SKM-1 treated with dmso at 0.1 percent for 144 hours (cell line): ENCODE measurements around the gene CELF4.

Experiments
- DNase-seq: peaks from one replicate; lab custom pipeline; 2025; ENCODE audit not compliant: unreplicated experiment; lab: John Stamatoyannopoulos, UW

CELF4 gene

DNA sequence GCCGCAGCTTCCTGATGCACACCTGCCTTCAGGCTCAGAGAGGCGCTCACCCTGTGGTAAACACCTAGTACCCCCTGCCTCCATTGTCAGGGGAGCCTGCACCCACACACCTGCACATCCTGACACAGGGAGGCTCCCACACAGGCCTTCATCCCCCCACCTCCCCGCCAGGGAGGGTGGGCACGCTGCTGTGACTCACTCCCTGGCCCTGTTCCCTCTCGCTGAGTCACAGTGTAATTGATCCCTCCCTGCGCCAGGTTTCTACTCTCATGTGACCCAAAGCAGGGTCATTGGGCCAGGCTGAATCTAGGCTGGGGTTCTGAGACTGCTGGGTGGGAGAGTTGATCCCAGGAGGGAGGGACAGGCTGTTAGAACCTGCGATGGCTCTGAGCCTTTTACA is 8.5 kb upstream of the CELF4 start:
- DNase-seq = no peak

DNA sequence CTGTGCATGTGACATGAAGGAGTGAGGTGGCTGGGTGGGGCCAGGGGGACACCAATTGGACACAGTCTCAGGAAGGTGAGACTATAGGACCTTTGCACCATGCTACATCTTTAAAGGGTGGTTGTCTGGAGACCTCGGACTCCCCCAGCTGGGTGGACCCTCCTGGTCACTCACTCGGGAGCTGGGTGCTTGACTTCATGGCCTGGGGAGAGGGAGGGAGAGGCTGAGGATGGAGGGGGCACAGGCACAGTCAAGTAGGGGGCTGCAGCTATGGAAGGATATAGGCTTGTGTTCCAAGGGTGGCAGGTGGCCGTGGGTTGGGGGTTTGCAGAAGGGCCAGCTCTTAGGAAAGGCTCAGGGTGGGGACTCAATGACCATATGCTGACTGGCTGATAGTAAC is 7.1 kb upstream of the CELF4 start:
- no peak for DNase-seq

DNA sequence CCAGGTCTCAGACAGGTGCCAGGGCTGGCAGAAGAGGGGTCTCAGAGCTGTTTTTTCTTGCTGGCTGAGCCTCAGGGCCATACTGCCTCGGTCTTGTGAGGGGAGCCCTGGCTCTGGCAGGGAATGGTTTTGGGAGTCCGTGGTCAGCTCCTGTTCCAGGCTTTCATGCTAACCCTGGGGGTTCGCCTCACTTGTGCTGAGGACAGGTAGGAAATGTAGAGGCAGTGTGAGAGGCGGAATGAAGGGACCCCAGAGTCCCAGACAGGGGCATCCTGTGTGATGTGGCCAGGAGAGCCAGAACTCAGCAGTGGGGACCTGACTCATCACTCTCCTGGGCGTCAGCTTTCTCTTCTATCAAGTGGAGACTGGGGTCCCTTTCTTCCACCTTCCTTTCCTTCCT is 5.7 kb upstream of the CELF4 start:
- no peak for DNase-seq

DNA sequence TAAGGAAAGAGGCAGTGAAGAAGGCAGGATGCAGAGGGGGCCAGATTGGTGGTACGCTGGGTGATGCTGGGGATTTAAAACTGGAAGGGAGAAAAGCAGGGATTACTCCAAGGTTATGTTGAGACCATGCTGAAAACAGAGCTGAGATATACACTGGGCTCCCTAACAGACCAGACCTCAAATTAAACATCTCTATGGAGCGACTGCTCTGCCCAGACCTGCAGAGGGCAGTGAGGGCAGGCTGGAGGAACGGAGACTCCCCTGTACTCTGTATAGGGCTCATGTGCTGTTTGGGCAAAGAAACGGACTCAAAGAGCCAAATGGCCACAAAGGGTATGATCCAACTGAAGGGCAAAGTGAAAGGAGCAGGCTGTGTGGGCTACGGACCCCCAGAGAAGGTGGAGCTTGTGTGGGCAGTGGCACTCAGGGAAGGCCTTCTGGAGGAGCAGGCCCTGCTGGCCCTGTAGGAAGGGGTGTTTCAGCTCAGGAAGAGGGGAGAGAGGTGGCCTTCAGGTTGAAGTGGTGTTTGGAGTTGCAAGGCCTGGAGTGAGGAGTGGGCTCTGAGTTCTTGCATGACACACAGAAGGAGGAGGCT is 4.8 kb upstream of the CELF4 start:
- no peak for DNase-seq

DNA sequence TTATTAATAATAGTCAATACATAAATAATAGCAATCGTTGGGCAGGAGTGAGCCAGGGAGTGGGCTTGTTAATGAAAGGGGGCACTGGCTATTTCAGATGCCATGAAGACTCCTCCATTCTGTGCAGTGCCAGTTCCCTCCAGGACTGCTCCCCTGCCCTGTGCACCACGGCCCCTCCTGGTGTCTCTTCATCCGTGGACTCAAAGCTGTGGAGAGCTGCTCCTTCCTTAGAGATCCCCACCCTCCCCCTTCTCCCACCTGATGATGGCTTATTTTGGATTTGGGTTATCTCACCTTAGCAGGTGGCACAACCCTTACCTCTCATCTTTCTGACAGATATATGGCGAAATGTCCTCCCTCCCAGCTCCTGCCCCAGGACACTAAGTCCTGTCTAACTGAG is 3.1 kb upstream of the CELF4 start:
- DNase-seq = no peak

DNA sequence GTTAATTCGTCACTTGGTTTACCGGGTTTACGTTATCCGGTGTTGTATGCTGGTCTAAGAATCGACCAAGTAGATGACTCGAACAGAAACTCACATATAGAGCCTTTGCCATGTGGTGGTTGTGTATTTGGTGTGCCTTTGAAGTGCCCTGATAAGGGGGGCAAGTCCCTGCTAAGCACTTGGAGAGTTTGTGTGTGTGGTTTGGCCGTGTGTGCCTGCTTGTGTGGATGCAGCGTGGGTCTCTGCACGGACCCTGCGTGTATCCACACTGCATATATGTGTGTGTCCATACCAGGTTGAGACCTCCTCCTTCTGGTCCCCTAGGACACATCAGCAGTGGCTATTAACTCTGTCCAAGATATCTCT is 2.4 kb upstream of the CELF4 start:
- no peak for DNase-seq

DNA sequence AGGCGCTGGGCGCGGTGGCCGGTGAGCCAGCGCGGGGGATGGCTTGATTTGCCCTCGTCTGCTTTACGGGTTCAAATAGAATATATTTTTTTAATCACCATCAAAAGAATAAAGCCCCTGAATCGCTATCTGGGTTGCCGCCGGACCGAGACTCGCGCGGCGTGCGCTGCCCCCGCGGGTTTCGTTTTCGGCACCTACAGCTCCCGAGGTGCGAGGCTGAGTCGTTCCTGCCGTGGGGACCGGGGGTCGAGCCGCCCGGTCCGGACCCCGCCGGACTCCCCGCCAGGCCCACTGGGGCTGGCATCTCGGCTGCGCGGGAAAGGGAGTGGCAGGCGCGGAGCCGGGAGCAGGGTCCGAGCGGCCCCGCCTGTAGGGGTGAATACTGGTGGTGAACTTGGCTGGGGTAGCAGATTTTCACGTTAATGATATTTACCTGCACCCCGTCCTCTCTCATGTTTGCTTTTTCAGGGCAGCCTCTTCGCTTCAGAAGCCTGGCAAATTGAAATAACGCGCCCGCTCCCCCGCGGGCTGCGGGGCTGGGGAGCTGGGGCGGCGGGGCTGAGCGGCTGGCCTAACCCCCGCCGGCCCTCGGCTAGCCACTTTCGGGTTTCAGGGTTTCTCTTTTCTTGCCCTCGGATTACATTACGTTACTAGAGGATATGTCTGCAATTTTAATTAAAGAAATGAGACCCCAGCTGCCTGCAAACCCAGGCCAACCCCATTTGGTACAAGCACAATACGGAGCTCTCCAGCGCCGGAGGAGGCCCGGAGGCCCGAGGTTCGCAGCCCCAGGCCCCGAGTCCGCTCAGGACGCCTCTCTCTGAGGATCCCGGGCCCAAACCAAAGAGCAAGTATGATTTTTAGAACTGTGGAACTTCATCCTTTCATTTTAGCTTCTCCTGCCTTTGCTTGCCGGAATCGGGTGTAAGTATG is 1.7 kb upstream of the CELF4 start:
- DNase-seq = no peak

DNA sequence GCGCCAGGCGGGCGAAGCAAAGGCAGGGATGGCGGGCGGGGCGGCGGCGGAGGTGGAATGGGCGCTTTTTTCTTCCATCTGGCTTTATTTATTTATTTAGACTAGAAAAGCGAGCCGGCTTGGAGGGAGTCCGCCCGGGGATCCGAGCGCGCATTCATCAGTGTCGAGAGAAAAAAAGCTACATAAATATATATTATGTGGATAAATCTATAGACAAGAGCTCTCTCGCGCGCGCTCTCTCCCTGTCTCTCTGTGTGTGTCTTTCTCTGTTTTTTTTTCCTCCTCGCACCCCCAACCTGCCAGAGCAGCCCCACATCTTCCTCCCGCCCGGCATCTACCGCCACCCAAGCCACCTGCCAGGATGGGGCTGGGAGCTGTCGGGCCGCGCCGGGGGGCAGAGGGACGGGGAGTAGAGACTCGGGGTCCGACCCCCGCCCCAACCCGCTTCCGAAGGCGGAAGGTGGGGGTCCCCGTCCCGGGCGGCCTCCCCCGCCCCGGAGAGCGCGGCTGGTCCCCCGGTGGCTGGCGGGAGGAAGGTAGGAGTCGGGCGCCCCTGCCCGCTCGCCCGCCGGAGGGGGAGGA is 972 bp upstream of the CELF4 start:
- DNase-seq = no peak

DNA sequence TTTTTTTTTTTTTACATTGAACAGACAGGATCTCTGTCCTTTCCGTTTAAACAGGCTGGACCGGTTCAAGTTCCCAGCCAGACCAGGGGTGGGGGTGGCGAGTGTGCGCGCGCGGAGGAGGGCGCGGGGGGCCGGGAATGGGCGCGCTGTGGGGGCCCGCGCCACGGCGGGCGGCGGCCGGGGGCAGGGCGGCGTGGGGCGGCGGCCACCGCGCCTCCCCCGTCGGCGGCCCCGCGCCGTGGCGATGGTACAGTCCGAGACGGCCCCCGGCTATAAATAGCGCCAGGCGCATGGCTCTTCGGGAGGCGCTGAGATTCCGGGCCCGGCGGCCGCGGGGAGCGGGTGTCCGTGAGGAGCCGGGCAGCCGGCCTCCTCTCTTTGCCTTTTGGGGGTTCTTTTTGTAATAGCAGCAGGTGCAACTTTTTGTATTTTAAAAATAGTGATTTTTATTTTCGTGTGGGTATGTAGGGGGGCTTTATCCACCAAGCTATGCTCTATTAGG is 430 bp upstream of the CELF4 start:
- no peak for DNase-seq

DNA sequence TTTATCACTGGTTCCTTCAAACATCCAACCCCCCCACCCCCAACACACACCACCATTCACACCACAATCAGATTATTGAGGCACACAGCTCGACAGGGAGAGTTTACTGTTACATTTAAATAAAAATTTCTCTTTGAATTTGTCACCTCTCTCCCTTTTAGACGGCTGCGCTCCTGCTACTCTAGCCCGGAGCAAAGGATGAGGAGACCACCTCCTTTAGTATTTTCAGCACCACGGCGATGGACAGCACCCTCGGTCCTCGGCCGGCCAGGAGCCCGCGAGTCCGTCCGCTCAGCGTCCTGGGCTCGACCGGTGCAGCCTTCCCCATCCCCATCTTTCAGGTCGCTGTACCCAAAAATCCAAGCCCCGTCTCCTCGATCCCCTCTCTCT is 892 bp downstream of the CELF4 start:
- no peak for DNase-seq

DNA sequence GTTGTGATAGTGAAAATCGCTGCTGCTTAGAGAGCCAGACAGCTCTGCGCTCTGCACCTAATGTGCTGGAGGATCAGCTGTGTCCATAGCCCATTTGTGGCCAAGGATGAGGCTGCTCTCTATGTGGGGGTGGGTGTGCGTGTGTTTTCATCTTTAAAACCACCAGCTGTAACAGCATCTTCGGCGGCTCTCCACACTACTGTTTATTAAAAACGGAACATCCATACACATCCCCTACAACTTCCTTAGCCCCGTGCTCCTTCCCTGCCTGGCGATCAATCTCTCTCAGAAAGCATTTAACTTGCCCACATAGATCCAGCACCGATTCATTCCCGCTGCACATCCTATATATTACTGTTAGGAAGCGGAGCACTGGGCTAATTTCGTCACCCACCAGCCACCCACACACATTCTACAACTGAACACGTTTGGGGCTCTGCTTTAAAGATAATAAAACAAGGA is 1.6 kb downstream of the CELF4 start:
- DNase-seq = no peak

DNA sequence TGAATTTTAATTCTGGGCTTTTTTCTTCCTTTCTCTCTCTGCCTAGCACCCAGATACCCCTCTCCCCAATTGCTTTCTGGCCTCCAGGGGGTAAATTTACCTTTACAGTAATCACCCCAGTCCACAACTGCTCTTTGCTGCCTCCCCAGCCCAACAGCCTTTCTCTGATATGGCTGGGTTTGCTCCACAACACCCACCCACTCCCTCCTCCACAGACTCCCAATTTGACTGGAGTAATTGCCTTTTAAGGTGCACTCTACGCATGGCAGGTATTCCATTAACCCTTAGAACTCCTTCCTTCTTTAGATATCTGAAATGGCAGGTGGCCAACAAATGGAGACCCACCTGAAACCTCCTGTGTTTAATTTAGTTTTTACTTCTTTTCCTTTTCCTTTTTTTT is 3.6 kb downstream of the CELF4 start:
- no peak for DNase-seq

DNA sequence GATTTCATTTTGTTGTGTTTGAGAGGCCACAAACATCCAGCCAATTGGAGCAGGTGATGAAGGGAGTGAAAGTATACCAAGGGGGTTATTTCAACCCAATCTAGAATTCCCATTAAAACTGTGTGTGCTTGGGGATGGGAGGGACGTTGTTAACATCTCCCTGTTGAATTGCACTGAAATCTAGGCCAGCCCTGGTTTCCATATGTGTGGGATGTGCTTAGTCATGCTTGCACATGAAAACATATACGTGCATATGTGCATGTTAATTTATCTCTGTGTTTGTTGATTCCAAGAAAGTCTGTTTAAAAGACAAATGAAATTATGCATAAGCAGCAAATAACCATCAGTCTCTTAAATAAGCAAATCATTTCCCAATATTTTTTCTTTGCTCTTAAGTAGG is 5.6 kb downstream of the CELF4 start:
- DNase-seq = no peak

DNA sequence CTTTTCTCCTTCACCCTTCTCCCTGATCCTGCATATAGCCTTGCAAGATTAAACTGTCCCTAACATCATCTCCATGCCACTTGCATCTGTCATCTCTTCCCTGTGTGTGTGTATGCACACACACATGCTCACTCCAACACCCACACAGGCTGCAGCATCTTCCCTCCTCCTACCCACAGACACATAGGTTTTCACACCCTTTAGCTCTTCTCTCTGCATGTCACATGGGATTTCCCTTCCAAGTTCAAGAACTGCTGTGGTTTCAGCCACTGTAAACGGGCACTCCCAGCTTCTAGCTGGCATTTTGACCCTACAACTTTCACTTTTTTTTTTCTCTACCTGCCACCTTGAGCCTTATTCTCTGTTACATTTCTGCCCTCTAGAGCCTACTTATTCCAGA is 6.4 kb downstream of the CELF4 start:
- DNase-seq = no peak

DNA sequence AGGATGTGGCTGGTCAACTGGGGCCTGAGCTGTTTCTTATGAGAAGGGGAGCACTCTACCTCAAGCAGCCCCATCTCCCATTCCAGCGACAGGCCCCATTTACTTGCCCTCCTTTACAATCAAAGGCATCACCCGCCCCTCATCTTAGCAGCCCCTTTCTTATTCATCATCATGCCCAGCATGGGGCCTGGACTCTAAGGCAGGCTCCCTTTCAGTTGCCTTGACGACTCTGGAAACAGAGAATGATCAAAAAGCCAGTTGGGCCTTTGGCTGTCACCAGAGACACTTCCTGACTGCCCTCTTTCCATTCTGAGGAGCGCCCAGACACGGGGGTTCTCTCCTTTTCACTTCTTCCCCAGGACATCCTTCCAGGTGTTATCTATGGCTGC is 11.2 kb downstream of the CELF4 start:
- DNase-seq = no peak

DNA sequence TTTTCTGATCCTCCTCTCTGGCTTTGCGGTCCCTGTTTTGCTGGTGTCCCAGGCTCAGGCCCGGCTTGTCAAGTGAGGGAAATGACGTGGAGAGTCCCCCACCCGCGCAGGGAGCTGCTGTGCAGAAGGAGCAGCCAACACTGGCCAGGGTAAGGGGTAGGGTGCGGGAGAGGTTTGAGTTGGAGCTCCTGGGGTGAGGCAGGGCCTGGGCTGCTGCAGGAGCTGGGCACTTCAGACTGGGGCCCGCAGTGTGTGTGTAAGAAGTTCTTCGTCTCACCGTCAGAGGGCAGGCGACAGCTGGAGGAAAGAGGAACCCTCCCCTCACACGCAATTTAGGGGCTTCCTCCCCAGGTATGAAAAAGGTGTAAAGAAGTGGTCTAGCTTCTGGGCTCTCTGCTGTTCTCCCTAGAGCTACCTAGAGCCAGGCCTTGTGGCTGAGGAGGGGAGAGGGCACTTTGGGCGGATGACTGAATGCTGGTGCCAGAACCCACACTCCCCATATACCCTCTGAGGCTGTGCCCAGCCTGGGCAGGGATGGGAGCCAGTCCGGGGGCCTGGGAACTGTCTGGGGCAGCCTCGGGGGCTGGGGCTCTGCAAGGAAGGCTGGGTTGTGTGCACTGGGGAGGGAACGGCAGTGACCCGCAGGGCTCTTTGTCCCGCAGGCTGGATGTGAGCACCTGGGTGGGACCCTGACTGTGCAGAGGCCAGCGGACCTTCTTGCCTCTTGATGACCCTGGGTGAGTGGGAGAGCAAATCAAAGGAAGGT is 11.8 kb downstream of the CELF4 start:
- DNase-seq = no peak

DNA sequence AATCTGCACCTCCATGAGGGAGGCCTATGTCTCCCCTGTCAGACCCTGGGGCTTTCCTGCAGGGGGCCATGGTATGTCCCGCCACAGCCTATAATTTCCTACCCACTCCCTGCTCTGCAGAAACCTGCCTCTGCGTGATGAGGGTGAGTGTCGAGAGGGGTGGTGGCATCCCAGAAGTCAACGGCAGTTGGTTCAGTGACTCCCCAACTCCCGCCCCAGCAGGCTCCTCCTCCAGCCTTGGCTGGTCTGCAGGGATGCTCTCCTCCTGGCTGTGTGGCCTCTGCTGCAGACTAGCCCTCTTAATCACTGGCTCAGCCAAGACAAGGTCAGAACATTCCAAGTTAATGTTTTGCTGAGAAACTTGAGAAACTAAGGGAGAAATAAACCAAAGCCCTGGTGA is 13.3 kb downstream of the CELF4 start:
- no peak for DNase-seq

DNA sequence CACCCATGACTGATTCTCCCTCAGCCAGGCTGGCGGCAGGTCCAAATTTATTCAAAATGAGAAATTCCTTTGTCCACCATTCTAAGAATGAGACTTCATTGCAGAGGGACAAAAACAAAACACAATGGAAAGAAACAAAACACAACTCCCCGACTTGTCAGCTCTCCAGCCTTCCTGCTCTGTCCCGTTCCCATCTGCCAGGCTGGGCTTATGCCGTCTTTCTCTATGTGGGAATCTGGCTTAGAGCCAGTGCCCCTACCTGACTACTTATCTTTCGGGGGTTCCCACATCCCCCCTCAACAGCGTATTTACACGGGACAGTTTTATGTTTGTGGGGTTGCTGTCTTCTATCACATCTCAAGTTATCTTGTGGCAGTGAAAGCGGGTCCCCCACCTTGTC is 13.8 kb downstream of the CELF4 start:
- no peak for DNase-seq

DNA sequence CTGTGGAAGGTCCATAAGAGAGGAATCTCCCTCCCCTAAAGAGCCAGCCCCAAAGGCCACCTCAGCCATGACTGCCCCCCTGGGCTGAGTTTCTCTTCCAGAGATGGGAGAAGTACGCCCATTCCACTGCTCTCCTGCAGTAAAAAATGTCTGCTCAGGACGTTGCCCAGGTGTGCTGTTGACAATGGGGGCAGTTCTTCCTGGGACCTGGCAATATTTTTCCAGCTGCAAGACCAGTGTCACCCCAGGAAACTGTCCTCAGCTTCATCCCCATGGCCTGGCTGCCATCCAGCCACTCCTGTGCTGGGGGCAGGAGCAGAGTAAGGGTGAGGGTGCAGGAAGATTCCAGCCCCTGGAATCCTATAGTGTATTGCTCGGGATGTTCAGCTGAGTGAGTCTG is 14.3 kb downstream of the CELF4 start:
- no peak for DNase-seq

DNA sequence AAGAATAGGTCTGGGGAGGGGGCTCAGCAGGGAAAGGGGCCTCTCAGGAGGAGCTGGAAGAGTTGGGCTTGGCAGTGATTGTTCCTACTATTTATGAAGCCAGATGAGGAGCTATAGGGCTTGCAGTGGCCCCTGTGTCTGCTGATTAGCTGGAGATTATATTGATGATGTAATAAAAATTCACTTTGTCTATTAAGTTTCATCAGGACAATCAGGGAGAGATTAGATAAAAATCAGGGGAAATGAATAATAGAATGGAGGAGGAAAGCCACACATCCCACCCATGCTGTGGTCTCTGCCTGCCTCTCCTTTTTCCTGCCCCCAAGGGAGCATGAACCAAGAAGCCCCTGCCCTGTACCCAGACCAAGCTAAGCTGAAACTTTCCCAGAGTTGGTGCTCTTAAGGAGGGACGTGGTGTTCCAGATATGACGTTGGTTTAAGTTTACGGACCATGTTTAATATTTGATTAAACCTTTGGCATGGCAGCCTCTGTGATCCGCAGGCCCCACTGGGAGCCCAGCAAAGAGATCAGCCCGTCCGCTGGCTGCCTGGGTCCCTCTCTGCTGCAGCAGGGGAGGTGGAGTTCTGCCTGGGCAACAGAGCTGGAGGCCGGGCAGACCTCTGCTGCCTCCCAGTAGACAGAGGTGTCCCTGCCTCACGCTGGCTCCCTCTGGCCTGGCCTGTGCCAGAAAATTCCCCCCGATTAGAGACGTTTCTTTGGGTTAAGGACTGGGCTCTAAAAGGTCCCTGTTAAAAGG is 15.3 kb downstream of the CELF4 start:
- DNase-seq = no peak
